Mammary epithelial cell (primary cell): Measurements from ENCODE around the gene GNAT3.

Experiments used
- EZH2 ChIP-seq: IDR thresholded peaks from 2 replicates; pipeline ENCODE4 v1.6.1; 2012; ENCODE audit warnings: low read length, inconsistent platforms, borderline replicate concordance
- TF ChIP-seq, protein P1 (sequence below), 2 donors: IDR thresholded peaks in 1 of 2; conservative IDR thresholded peaks in 1 of 2; 2 replicates each; pipeline ENCODE4 v1.5.1; 2011 to 2012; ENCODE audit warnings: inconsistent platforms in 2 of 2, low read length in 2 of 2, mild to moderate bottlenecking in 2 of 2, control low read depth in 1 of 2, low read depth in 1 of 2; ENCODE audit not compliant: insufficient read depth in 1 of 2; ENCODE audit errors: extremely low read depth in 1 of 2

DNA sequence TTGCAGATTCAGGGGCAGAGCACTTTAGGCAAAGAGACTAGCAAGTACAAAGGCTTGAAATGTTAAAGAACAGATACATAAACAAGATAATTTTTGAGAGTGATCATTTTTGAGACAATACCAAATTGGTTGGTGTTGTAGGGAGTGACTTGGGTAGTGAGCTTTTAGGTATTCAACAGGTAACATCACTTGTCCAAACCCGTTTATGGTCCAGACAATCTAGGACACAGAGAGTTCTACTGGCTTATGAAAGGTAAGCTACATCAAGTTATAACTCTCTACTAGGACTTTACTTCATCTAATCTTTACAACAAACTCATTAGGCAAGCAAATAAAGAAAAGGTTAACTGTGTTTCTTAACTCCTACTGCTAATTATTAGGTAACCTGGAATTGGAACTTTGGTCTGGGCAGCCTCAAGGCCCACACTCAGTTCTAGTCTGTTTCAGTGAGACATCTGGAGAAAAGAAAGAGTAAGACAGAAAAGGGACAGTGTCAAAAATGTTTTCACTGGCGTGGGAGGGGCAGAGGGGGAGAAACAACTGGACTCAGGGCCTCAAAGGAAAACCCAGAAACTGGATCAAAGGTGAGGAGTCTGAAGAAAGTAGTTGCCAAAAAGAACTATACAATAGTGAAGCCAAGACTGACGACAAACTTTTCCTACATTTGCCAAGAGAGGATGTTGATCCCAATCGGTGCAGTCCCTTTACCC is 39.2 kb downstream of the GNAT3 start:
- TF ChIP-seq, protein P1, sequence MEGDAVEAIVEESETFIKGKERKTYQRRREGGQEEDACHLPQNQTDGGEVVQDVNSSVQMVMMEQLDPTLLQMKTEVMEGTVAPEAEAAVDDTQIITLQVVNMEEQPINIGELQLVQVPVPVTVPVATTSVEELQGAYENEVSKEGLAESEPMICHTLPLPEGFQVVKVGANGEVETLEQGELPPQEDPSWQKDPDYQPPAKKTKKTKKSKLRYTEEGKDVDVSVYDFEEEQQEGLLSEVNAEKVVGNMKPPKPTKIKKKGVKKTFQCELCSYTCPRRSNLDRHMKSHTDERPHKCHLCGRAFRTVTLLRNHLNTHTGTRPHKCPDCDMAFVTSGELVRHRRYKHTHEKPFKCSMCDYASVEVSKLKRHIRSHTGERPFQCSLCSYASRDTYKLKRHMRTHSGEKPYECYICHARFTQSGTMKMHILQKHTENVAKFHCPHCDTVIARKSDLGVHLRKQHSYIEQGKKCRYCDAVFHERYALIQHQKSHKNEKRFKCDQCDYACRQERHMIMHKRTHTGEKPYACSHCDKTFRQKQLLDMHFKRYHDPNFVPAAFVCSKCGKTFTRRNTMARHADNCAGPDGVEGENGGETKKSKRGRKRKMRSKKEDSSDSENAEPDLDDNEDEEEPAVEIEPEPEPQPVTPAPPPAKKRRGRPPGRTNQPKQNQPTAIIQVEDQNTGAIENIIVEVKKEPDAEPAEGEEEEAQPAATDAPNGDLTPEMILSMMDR (conservative IDR thresholded peaks at IDR 0.05 in 1 of 2, IDR thresholded peaks at IDR 0.05 in 1 of 2; ENCODE audit: extremely low read depth in 1 of 2, insufficient read depth in 1 of 2, low read depth in 1 of 2, low read length in 2 of 2) = no peak
- TF ChIP-seq EZH2 = no peak
